ENCODE results near the gene ITPKA. TPM values are rescaled to one million over a fixed set of nuclear protein-coding genes. Genes with fewer than 3 reads are reported as not detected.

Gene ITPKA
- total RNA-seq, 1 experiment from 2014 or later: 16.8 TPM

- CTCF ChIA-PET: no interaction called here
- no peak overlapping the region for H3K4me2 ChIP-seq (ENCODE audit: low read length)
These were observed 8.5 kb downstream of the ITPKA start for GRCh38 chr15:41501931-41502794.

GRCh38 chr15:41502795-41503668, 9.4 kb downstream of the ITPKA start:
- no peak overlapping the region for H3K9ac ChIP-seq (ENCODE audit: low read length)
- no peaks in the 10 kb centered on the region for H3K27me3 ChIP-seq (ENCODE audit: low read length)
- no peak for DNase-seq
- no peaks in the 10 kb centered on the region for H3F3A ChIP-seq (ENCODE audit: low read length, unreplicated experiment)
- H3K4me3 ChIP-seq (ENCODE audit: low read length): no peak overlapping the region
- H3K9me3 ChIP-seq (ENCODE audit: low read length): no peaks in the 10 kb centered on the region
- peaks cover 7% of the 10 kb centered on the region for H3K4me1 ChIP-seq (ENCODE audit: insufficient read depth, low read length)
- ChIA-PET POLR2A (ENCODE audit: unreplicated experiment) (no interaction called here), CTCF (interaction anchor here (1.0 kb wide), 1 partner anchor 37 kb away, joined by 3 read pairs; no protein-coding TSS in a partner anchor)
- no peak overlapping the region for H2AFZ ChIP-seq (ENCODE audit: low read length)
- TF ChIP-seq EZH2 (IDR thresholded peaks at IDR 0.05; ENCODE audit: low read length, unreplicated experiment) (no peak), CTCF (conservative IDR thresholded peaks at IDR 0.05; ENCODE audit: low read depth, low read length) (no peak), EZH2phosphoT487 (IDR thresholded peaks at IDR 0.05; ENCODE audit: borderline replicate concordance, low read length) (no peak)
- no peaks in the 10 kb centered on the region for H4K20me1 ChIP-seq (ENCODE audit: low read length)
- H3K79me2 ChIP-seq (ENCODE audit: low read length): no peaks in the 10 kb centered on the region
- BruUV-seq (replicated peaks): no TSS peak
- intact Hi-C loops (cut with micrococcal nuclease): no loop called here
- H3K4me2 ChIP-seq (ENCODE audit: low read length): no peak overlapping the region
- no peaks in the 10 kb centered on the region for H3K9me2 ChIP-seq (replicated peaks; ENCODE audit: low read length)
- ATAC-seq: peak; percentile 18; the same call in 1 of the 2 replicates
- no peaks in the 10 kb centered on the region for H3K36me3 ChIP-seq (ENCODE audit: low read depth, low read length)
- no peak overlapping the region for H3K27ac ChIP-seq (ENCODE audit: low read length)

More at GRCh38 chr15:41501931-41502794, 8.5 kb downstream of the ITPKA start:
- H3K79me2 ChIP-seq (ENCODE audit: low read length): no peaks in the 10 kb centered on the region
- H3K4me3 ChIP-seq (ENCODE audit: low read length): no peak overlapping the region
- no peak overlapping the region for H3K9ac ChIP-seq (ENCODE audit: low read length)
- no TSS peak for BruUV-seq (replicated peaks)
- POLR2A ChIA-PET (ENCODE audit: unreplicated experiment): no interaction called here
- no peak overlapping the region for H3K27ac ChIP-seq (ENCODE audit: low read length)
- no peaks in the 10 kb centered on the region for H3K9me3 ChIP-seq (ENCODE audit: low read length)
- DNase-seq: no peak
- H3F3A ChIP-seq (ENCODE audit: low read length, unreplicated experiment): no peaks in the 10 kb centered on the region
- no peak for ATAC-seq
- H3K4me1 ChIP-seq (ENCODE audit: insufficient read depth, low read length): no peaks in the 10 kb centered on the region
- H3K27me3 ChIP-seq (ENCODE audit: low read length): no peaks in the 10 kb centered on the region
- H3K9me2 ChIP-seq (replicated peaks; ENCODE audit: low read length): no peaks in the 10 kb centered on the region
- no peaks in the 10 kb centered on the region for H4K20me1 ChIP-seq (ENCODE audit: low read length)
- TF ChIP-seq EZH2phosphoT487 (IDR thresholded peaks at IDR 0.05; ENCODE audit: borderline replicate concordance, low read length) (no peak), CTCF (conservative IDR thresholded peaks at IDR 0.05; ENCODE audit: low read depth, low read length) (no peak), EZH2 (IDR thresholded peaks at IDR 0.05; ENCODE audit: low read length, unreplicated experiment) (no peak)
- no peak overlapping the region for H2AFZ ChIP-seq (ENCODE audit: low read length)
- H3K36me3 ChIP-seq (ENCODE audit: low read depth, low read length): no peaks in the 10 kb centered on the region
- intact Hi-C loops (cut with micrococcal nuclease): no loop called here

All from PC-3 (cell line).